Measurements from ENCODE around the gene POLR2H.

DNA sequence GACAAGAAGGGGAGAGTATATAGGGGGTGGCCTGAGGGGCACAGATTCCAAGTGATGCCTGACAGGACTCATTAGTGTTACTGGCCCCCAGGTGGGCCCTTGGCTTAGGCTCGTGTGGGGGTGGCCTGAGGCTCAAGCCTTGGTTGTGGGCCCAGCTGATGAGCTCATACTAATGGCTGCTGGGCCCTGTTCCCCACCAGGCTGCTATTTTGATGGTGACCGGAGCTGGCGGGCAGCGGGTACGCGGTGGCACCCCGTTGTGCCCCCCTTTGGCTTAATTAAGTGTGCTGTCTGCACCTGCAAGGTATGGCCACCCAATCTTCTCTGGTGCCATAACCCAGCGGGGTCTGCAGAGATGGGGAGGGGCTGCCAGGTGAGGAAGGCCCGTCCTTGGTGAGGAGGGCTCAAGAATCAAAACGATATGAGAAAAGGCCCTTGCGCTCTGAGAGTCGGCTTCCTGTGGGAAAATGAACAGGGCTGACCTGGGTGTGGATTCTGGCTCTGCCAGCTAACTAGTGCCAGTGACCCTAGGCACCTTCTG lies 25.7 kb downstream of the POLR2H start:
- TF ChIP-seq, protein P1, sequence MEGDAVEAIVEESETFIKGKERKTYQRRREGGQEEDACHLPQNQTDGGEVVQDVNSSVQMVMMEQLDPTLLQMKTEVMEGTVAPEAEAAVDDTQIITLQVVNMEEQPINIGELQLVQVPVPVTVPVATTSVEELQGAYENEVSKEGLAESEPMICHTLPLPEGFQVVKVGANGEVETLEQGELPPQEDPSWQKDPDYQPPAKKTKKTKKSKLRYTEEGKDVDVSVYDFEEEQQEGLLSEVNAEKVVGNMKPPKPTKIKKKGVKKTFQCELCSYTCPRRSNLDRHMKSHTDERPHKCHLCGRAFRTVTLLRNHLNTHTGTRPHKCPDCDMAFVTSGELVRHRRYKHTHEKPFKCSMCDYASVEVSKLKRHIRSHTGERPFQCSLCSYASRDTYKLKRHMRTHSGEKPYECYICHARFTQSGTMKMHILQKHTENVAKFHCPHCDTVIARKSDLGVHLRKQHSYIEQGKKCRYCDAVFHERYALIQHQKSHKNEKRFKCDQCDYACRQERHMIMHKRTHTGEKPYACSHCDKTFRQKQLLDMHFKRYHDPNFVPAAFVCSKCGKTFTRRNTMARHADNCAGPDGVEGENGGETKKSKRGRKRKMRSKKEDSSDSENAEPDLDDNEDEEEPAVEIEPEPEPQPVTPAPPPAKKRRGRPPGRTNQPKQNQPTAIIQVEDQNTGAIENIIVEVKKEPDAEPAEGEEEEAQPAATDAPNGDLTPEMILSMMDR (IDR thresholded peaks at IDR 0.05) = no peak
- TF ChIP-seq ATF6 (CRISPR knock-in tag; IDR thresholded peaks at IDR 0.05) (no peak), ETV6 (CRISPR knock-in tag; IDR thresholded peaks at IDR 0.05) (no peak), USF1 (CRISPR knock-in tag; IDR thresholded peaks at IDR 0.05) (no peak), ESRRA (CRISPR knock-in tag; IDR thresholded peaks at IDR 0.05; ENCODE audit: borderline replicate concordance) (no peak), USF2 (CRISPR knock-in tag; IDR thresholded peaks at IDR 0.05) (no peak), CREM (CRISPR knock-in tag; IDR thresholded peaks at IDR 0.05) (no peak), NR1H2 (CRISPR knock-in tag; IDR thresholded peaks at IDR 0.05) (no peak)
- TF ChIP-seq, protein P2, sequence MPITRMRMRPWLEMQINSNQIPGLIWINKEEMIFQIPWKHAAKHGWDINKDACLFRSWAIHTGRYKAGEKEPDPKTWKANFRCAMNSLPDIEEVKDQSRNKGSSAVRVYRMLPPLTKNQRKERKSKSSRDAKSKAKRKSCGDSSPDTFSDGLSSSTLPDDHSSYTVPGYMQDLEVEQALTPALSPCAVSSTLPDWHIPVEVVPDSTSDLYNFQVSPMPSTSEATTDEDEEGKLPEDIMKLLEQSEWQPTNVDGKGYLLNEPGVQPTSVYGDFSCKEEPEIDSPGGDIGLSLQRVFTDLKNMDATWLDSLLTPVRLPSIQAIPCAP (CRISPR knock-in tag; IDR thresholded peaks at IDR 0.05) = no peak
- TF ChIP-seq, protein P3, sequence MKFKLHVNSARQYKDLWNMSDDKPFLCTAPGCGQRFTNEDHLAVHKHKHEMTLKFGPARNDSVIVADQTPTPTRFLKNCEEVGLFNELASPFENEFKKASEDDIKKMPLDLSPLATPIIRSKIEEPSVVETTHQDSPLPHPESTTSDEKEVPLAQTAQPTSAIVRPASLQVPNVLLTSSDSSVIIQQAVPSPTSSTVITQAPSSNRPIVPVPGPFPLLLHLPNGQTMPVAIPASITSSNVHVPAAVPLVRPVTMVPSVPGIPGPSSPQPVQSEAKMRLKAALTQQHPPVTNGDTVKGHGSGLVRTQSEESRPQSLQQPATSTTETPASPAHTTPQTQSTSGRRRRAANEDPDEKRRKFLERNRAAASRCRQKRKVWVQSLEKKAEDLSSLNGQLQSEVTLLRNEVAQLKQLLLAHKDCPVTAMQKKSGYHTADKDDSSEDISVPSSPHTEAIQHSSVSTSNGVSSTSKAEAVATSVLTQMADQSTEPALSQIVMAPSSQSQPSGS (CRISPR knock-in tag; IDR thresholded peaks at IDR 0.05; ENCODE audit: borderline replicate concordance, low read depth) = no peak
- TF ChIP-seq, protein P4, sequence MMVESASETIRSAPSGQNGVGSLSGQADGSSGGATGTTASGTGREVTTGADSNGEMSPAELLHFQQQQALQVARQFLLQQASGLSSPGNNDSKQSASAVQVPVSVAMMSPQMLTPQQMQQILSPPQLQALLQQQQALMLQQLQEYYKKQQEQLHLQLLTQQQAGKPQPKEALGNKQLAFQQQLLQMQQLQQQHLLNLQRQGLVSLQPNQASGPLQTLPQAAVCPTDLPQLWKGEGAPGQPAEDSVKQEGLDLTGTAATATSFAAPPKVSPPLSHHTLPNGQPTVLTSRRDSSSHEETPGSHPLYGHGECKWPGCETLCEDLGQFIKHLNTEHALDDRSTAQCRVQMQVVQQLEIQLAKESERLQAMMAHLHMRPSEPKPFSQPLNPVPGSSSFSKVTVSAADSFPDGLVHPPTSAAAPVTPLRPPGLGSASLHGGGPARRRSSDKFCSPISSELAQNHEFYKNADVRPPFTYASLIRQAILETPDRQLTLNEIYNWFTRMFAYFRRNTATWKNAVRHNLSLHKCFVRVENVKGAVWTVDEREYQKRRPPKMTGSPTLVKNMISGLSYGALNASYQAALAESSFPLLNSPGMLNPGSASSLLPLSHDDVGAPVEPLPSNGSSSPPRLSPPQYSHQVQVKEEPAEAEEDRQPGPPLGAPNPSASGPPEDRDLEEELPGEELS (CRISPR knock-in tag; IDR thresholded peaks at IDR 0.05) = no peak

All from WTC11 (cell line).